Activated CD4-positive, alpha-beta T cell treated with anti-CD3 and anti-CD28 coated beads, Interleukin-2, amount 10 ng/mL, durations not matched to agents 7 days and 5 days (primary cell): ENCODE measurements around the gene FOXO4. TPM values are rescaled to one million over a fixed set of nuclear protein-coding genes. Genes with fewer than 3 reads are reported as not detected.

Experiments used
- CTCF ChIA-PET: fragments of 350-600 bp; sonication (Branson Sonifier 250); formaldehyde crosslinking; loops from one replicate; lab custom pipeline; 2021; ENCODE audit warnings: antibody characterized with exemption; lab: Charles Lee
- POLR2A ChIA-PET: fragments of 350-600 bp; sonication (Branson Sonifier 250); formaldehyde crosslinking; loops from one replicate; lab custom pipeline; 2021; ENCODE audit warnings: antibody characterized with exemption; lab: Charles Lee
- DNase-seq: peaks from one replicate; pipeline ENCODE4 v3.0.0-alpha.2; 2020
- H3K27ac Mint-ChIP-seq: one replicate; pipeline ENCODE4 v1.8.0; 2021; ENCODE audit warnings: mild to moderate bottlenecking, moderate library complexity, mixed read lengths
- H3K27me3 Mint-ChIP-seq: one replicate; pipeline ENCODE4 v1.8.0; 2021; ENCODE audit warnings: mixed read lengths
- H3K36me3 Mint-ChIP-seq: one replicate; pipeline ENCODE4 v1.8.0; 2021; ENCODE audit warnings: low read depth, mixed read lengths
- H3K4me1 Mint-ChIP-seq: one replicate; pipeline ENCODE4 v1.8.0; 2021; ENCODE audit warnings: mixed read lengths
- H3K4me3 Mint-ChIP-seq: one replicate; pipeline ENCODE4 v1.8.0; 2021; ENCODE audit warnings: mild to moderate bottlenecking, moderate library complexity, mixed read lengths
- H3K9me3 Mint-ChIP-seq: one replicate; pipeline ENCODE4 v1.8.0; 2021; ENCODE audit warnings: mixed read lengths
- total RNA-seq, 2 experiments: library from RNA; stranded (reverse); gene quantifications; one replicate each; pipeline ENCODE4 v1.2.3, GENCODE V29; 2021

The FOXO4 gene
- total RNA-seq, 2 experiments from 2014 or later = 13.5 to 14.3 TPM

DNA sequence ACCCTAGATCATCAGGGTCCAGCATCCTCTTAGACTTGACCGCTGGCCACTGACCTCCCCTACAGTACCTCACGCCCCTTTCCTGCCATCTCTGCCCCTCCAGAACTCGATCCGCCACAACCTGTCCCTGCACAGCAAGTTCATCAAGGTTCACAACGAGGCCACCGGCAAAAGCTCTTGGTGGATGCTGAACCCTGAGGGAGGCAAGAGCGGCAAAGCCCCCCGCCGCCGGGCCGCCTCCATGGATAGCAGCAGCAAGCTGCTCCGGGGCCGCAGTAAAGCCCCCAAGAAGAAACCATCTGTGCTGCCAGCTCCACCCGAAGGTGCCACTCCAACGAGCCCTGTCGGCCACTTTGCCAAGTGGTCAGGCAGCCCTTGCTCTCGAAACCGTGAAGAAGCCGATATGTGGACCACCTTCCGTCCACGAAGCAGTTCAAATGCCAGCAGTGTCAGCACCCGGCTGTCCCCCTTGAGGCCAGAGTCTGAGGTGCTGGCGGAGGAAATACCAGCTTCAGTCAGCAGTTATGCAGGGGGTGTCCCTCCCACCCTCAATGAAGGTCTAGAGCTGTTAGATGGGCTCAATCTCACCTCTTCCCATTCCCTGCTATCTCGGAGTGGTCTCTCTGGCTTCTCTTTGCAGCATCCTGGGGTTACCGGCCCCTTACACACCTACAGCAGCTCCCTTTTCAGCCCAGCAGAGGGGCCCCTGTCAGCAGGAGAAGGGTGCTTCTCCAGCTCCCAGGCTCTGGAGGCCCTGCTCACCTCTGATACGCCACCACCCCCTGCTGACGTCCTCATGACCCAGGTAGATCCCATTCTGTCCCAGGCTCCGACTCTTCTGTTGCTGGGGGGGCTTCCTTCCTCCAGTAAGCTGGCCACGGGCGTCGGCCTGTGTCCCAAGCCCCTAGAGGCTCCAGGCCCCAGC, 5.2 kb downstream of the FOXO4 start:
- CTCF ChIA-PET = interaction anchor here (0.6 to 4.1 kb wide), 8 partner anchors 9 to 227 kb away, joined by 3 to 15 read pairs (median 4); partner anchors contain the start of genes IL2RG and MED12
- Mint-ChIP-seq H3K4me3 (no peak overlapping the region), H3K36me3 (peaks cover 16% of the 10 kb centered on the region), H3K4me1 (peaks cover 63% of the 10 kb centered on the region), H3K9me3 (no peaks in the 10 kb centered on the region), H3K27ac (peak overlapping the region; percentile 54), H3K27me3 (no peaks in the 10 kb centered on the region)
- DNase-seq = no peak
- POLR2A ChIA-PET = interaction anchor here (1.0 to 1.4 kb wide), 3 partner anchors 11 to 17 kb away, joined by 3 to 6 read pairs (median 3); partner anchors contain the start of gene IL2RG

DNA sequence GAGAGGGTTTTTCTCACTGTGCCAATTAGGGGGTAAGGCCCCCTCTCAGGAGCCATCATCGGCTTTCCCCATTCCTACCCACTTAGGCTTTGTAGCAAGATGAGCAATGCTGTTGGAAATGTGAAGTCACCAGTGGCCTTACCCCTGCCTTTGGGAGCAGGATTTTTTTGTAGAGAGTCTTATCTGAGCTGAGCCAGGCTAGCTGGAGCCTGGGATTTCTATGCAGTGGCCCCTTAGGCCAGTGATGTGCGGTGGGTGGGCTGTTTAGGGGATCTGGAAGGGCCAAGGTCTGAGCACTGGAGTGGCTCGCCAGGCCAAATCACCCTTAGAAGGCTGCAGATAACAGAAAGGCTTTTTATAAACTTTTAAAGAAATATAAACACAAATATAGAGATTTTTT, 6.6 kb downstream of the FOXO4 start:
- H3K9me3 Mint-ChIP-seq = no peaks in the 10 kb centered on the region
- H3K27me3 Mint-ChIP-seq = no peaks in the 10 kb centered on the region
- peak overlapping the region; percentile 93 for H3K27ac Mint-ChIP-seq
- peaks cover 70% of the 10 kb centered on the region for H3K4me1 Mint-ChIP-seq
- DNase-seq = no peak
- ChIA-PET CTCF (interaction anchor here (0.9 to 4.1 kb wide), 4 partner anchors 9 to 27 kb away, joined by 3 to 15 read pairs (median 6); partner anchors contain the start of genes IL2RG and MED12), POLR2A (interaction anchor here (1.4 kb wide), 1 partner anchor 9 kb away, joined by 6 read pairs; the partner anchor contains the start of gene IL2RG)
- no peak overlapping the region for H3K4me3 Mint-ChIP-seq
- H3K36me3 Mint-ChIP-seq = peaks cover 29% of the 10 kb centered on the region

DNA sequence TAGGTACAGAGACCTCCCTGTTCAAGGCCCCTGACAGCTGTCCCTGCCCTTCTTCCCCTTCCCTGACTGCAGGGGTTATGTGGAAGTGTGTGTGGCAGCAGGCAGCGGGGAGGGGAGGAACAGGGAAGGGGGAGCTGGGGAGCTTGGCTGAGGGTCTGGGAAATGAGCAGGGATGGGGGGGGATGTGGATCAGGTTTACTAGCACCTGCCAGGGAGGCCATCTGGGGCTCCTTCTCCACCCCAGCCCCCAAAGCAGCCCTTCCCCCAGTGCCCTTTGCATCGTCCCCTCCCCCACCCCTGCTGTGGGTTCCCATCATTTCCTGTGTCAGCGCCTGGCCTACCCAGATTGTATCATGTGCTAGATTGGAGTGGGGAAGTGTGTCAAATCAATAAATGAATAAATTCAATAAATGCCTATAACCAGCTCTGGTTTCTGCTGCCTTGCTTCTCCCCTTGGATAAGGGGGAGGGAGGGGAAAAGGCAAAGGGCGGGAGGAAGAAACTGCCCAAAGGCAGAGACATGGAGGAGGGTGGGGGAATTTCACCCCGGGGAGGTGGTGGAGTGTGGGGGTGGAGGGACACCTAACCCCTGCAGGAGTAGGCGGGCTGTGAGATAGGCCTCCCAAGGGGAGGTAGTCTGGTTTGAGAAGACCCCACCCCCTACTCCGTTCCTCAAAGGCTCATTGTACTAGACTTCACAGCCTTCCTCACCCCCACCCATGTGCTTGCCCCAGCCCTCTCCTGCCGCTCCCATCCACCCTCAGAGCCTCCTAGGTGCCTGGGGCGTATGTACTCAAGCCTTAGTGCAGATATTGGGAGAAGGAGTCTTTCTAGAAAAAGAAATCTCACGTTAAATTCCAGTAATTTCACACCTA, 7.7 kb downstream of the FOXO4 start:
- Mint-ChIP-seq H3K4me3 (peak overlapping the region; percentile 75), H3K27ac (peak overlapping the region; percentile 93), H3K4me1 (peaks cover 73% of the 10 kb centered on the region), H3K9me3 (no peaks in the 10 kb centered on the region), H3K36me3 (peaks cover 40% of the 10 kb centered on the region), H3K27me3 (no peaks in the 10 kb centered on the region)
- POLR2A ChIA-PET = interaction anchor here (0.5 kb wide), 1 partner anchor 23 kb away, joined by 3 read pairs; no protein-coding TSS in a partner anchor
- peak; percentile 61 for DNase-seq
- CTCF ChIA-PET = interaction anchor here (0.6 to 0.9 kb wide), 2 partner anchors 9 kb away, joined by 3 to 5 read pairs; no protein-coding TSS in a partner anchor

DNA sequence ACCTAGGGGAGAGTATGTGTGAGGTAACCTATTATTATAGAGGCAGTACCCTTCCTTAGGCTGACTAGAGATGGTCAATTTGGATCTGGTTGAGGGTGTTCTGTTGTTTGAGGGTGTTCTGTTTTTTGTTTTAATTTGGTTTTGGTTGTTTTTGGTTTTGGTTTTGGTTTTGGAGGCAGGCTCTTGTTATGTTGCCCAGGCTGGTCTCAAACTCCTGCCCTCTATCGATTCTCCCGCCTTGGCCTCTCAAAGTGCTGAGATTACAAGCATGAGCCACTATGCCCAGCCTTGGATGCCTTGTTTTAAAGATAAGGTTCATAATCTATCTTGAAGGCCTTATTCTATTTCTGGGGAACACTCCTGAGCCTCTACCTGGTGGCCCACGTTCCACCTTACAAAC, 10.0 kb downstream of the FOXO4 start:
- Mint-ChIP-seq H3K4me3 (peak overlapping the region; percentile 63), H3K27ac (peak overlapping the region; percentile 88), H3K9me3 (no peaks in the 10 kb centered on the region), H3K4me1 (peaks cover 65% of the 10 kb centered on the region), H3K27me3 (no peaks in the 10 kb centered on the region), H3K36me3 (peaks cover 63% of the 10 kb centered on the region)
- ChIA-PET CTCF (no interaction called here), POLR2A (no interaction called here)
- DNase-seq = peak; percentile 25

DNA sequence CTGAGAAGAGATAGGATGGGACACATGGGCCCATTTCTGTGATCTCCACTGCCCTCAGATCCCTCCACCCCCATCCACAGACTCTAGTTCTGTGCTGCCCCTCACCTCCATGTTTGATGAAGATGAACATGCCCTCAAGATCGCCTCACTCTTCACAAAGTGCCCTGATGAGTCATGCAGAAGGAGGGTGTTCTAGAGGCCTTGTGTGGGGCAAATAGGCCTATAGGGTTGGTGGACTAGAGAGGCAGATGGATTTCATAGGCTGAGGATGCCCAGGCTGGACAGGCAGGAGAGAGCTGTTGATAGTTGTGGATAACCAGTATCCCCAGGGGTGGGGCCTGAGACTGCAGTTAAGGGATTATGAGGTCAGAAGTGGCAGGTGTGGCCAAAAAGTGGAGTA, 10.8 kb downstream of the FOXO4 start, which contains the start of gene CXorf65:
CXorf65 (minus strand) TSS at position 314 of the 400 bp plus-strand sequence; CDS start at position 130, 184 bp downstream.
- peak within 1 kb of the TSS; percentile 99 for H3K27ac Mint-ChIP-seq
- H3K36me3 Mint-ChIP-seq = peaks cover 70% of the 10 kb centered on the region
- DNase-seq = no peak
- POLR2A ChIA-PET = no interaction called here
- peak within 1 kb of the TSS; percentile 98 for H3K4me3 Mint-ChIP-seq
- CTCF ChIA-PET = interaction anchor here (1.5 kb wide), 1 partner anchor 12 kb away, joined by 4 read pairs; the partner anchor contains the start of gene MED12
- H3K4me1 Mint-ChIP-seq = peaks cover 59% of the 10 kb centered on the region
- no peaks in the 10 kb centered on the region for H3K27me3 Mint-ChIP-seq
- H3K9me3 Mint-ChIP-seq = no peaks in the 10 kb centered on the region

DNA sequence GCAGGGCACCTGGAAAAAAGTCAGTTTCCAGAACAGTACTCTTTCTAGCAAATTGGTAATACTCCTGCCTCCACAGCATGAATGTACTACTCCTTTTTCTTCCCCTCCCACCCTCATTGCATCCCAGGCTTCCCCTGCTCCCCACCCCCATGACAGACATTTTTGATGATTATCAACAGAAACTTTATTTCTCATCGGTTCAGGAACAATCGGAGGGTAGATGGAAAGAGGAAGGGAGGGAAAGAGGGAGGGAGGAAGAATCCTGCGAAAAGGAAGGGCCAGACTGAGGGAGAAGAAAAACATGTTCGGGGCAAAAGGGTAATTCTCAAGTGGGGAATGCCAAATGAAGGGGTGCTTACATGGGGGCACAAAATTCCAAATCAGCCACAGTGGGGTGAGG, 11.6 kb downstream of the FOXO4 start:
- H3K27me3 Mint-ChIP-seq = no peaks in the 10 kb centered on the region
- ChIA-PET POLR2A (no interaction called here), CTCF (interaction anchor here (1.3 to 1.5 kb wide), 2 partner anchors 11 to 23 kb away, joined by 3 to 4 read pairs; partner anchors contain the start of gene MED12)
- H3K4me1 Mint-ChIP-seq = peaks cover 57% of the 10 kb centered on the region
- H3K36me3 Mint-ChIP-seq = peaks cover 70% of the 10 kb centered on the region
- H3K4me3 Mint-ChIP-seq = peak overlapping the region; percentile 98
- DNase-seq = no peak
- no peaks in the 10 kb centered on the region for H3K9me3 Mint-ChIP-seq
- peak overlapping the region; percentile 99 for H3K27ac Mint-ChIP-seq

DNA sequence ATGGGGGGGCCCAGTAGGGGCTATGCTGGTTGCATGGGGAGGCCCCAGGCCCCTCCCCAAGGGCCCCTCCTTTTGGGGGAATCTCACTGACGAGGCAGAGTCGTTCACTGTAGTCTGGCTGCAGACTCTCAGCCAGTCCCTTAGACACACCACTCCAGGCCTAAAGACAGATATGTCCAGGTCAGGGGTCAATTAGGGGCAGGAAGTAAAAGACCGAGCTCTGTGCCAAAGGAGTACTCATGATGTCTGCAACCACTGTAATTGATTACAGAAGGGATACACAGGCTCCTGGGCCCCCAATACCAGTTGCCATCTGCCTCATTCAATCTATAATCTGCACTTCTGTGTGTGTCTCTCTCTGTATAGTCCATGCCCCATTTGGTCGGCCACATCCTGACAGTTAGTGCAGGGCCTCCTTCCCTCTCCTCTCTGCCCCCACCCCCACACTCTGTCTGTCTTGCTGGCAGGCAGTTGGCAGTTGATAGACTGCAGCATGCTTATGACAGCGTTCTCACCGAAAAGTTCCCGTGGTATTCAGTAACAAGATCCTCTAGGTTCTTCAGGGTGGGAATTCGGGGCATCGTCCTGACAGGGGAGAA, 12.2 kb downstream of the FOXO4 start:
- Mint-ChIP-seq H3K9me3 (no peaks in the 10 kb centered on the region), H3K4me1 (peaks cover 57% of the 10 kb centered on the region), H3K4me3 (peak overlapping the region; percentile 98), H3K36me3 (peaks cover 70% of the 10 kb centered on the region), H3K27ac (peak overlapping the region; percentile 99), H3K27me3 (no peaks in the 10 kb centered on the region)
- POLR2A ChIA-PET = no interaction called here
- DNase-seq = peak; percentile 65
- CTCF ChIA-PET = interaction anchor here (1.3 to 1.5 kb wide), 2 partner anchors 11 to 22 kb away, joined by 3 to 4 read pairs; partner anchors contain the start of gene MED12

DNA sequence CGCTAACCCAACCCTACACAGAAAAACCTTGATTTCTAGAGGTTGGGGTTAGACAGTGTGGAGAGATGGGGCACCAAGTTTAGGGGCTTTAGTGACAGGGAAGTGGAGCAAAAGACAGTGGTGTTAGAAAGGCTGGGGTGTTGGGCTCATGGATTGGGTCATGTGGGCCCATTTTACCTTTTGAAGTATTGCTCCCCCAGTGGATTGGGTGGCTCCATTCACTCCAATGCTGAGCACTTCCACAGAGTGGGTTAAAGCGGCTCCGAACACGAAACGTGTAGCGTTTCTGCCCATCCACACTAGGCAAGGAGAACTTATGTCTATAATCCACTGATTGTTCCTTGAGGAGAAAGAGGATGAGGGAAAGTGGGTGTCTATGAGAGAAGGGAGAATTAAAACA, 13.4 kb downstream of the FOXO4 start:
- CTCF ChIA-PET = interaction anchor here (1.7 kb wide), 1 partner anchor 8 kb away, joined by 5 read pairs; no protein-coding TSS in a partner anchor
- no peaks in the 10 kb centered on the region for H3K27me3 Mint-ChIP-seq
- H3K36me3 Mint-ChIP-seq = peaks cover 66% of the 10 kb centered on the region
- peak overlapping the region; percentile 99 for H3K27ac Mint-ChIP-seq
- peak overlapping the region; percentile 98 for H3K4me3 Mint-ChIP-seq
- H3K4me1 Mint-ChIP-seq = peaks cover 52% of the 10 kb centered on the region
- H3K9me3 Mint-ChIP-seq = no peaks in the 10 kb centered on the region
- peak; percentile 26 for DNase-seq
- POLR2A ChIA-PET = no interaction called here

DNA sequence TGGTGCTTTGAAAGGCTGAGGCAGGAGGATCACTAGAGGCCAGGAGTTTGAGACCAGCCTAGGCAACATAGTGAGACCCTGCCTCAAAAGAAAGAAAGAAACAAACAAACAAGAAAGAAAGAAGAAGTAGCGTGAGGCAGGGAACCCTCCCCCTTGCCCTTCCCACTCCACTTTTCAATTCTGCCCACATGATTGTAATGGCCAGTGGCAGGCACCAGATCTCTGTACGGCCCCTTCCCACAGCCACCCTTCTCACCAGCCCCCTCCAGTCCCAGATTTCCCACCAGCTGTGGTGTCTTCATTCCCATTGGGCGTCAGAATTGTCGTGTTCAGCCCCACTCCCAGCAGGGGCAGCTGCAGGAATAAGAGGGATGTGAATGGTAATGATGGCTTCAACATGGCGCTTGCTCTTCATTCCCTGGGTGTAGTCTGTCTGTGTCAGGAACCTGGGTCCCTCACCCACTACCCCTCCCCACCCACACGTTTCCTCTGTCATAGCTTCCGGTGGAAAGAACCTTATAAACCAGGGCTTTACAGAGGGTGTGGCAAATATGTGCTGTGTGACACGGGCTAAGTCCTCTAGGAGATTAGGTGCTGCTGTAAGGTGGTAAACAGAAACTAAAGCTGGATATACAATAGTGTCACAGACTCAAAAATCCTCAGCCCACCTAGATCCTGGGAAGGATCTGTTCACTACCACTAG, 15.6 kb downstream of the FOXO4 start, which contains the start of gene IL2RG:
IL2RG (minus strand) TSS at position 437 of the 703 bp plus-strand sequence; CDS start at position 399, 38 bp downstream.
- peaks cover 50% of the 10 kb centered on the region for H3K36me3 Mint-ChIP-seq
- peak within 1 kb of the TSS; percentile 99 for H3K27ac Mint-ChIP-seq
- H3K4me1 Mint-ChIP-seq = peaks cover 39% of the 10 kb centered on the region
- H3K27me3 Mint-ChIP-seq = no peaks in the 10 kb centered on the region
- H3K9me3 Mint-ChIP-seq = no peaks in the 10 kb centered on the region
- DNase-seq = peak; percentile 87
- peak within 1 kb of the TSS; percentile 98 for H3K4me3 Mint-ChIP-seq
- CTCF ChIA-PET = interaction anchor here (1.2 to 1.7 kb wide), 5 partner anchors 8 to 21 kb away, joined by 3 to 9 read pairs (median 5); no protein-coding TSS in a partner anchor
- POLR2A ChIA-PET = interaction anchor here (0.6 to 1.5 kb wide), 2 partner anchors 9 to 71 kb away, joined by 3 to 6 read pairs; no protein-coding TSS in a partner anchor

DNA sequence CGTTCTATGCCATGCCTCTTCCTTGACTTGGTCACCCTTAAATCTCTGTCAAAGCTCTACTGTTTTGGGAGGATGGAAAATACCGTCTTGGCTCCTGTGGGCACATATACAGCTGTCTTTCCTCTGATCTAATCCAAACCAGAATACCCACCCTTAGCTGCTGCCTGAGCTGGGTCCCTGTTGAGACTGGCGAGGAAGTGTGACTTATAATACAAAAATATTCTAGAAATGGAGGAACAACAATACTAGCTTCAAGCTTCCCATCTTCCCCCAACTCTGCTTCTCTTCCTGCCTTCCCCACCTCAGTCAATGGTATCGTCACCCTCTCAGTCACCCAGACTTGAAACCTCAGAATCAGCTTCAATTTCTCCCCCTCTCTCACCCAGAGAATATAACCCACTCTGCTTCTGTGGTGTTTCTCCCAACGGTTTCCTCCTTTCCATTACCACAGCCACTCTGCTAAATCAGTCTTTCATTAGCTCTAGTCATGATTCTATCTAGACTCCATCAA, 16.3 kb downstream of the FOXO4 start:
- ChIA-PET POLR2A (interaction anchor here (0.6 to 1.5 kb wide), 2 partner anchors 10 to 70 kb away, joined by 3 to 6 read pairs; no protein-coding TSS in a partner anchor), CTCF (interaction anchor here (1.2 to 1.7 kb wide), 5 partner anchors 9 to 20 kb away, joined by 3 to 9 read pairs (median 5); no protein-coding TSS in a partner anchor)
- H3K4me1 Mint-ChIP-seq = peaks cover 35% of the 10 kb centered on the region
- no peaks in the 10 kb centered on the region for H3K9me3 Mint-ChIP-seq
- peak overlapping the region; percentile 99 for H3K27ac Mint-ChIP-seq
- peaks cover 44% of the 10 kb centered on the region for H3K36me3 Mint-ChIP-seq
- H3K4me3 Mint-ChIP-seq = peak overlapping the region; percentile 98
- peak; percentile 33 for DNase-seq
- no peaks in the 10 kb centered on the region for H3K27me3 Mint-ChIP-seq
